Activated CD8-positive, alpha-beta T cell treated with anti-CD3 and anti-CD28 coated beads for 36 hours (primary cell): ENCODE measurements around the gene ZNF33B. TPM values are rescaled to one million over a fixed set of nuclear protein-coding genes. Genes with fewer than 3 reads are reported as not detected.

Experiments
- ATAC-seq: fragments of 200-7000 bp; cut with Tn5 transposase; one replicate; pipeline ENCODE4 v1.10.0; 2021; ENCODE audit warnings: mild to moderate bottlenecking, moderate library complexity
- CTCF ChIA-PET: fragments of 350-600 bp; sonication (Branson Sonifier 250); formaldehyde crosslinking; loops from one replicate; lab custom pipeline; 2021; ENCODE audit warnings: antibody characterized with exemption; lab: Charles Lee
- POLR2A ChIA-PET: fragments of 350-600 bp; sonication (Branson Sonifier 250); formaldehyde crosslinking; loops from one replicate; lab custom pipeline; 2021; ENCODE audit warnings: antibody characterized with exemption; lab: Charles Lee
- DNase-seq: peaks from one replicate; pipeline ENCODE4 v3.0.0-alpha.2; 2020
- H3K27ac Mint-ChIP-seq: one replicate; pipeline ENCODE4 v1.8.0; 2021; ENCODE audit warnings: mild to moderate bottlenecking, mixed read lengths
- H3K27me3 Mint-ChIP-seq: one replicate; pipeline ENCODE4 v1.8.0; 2021; ENCODE audit warnings: mixed read lengths
- H3K36me3 Mint-ChIP-seq: one replicate; pipeline ENCODE4 v1.8.0; 2021; ENCODE audit warnings: low read depth, mixed read lengths
- H3K4me1 Mint-ChIP-seq: one replicate; pipeline ENCODE4 v1.8.0; 2021; ENCODE audit warnings: low read depth, mixed read lengths
- H3K4me3 Mint-ChIP-seq: one replicate; pipeline ENCODE4 v1.8.0; 2021; ENCODE audit warnings: mild to moderate bottlenecking, moderate library complexity, mixed read lengths
- H3K9me3 Mint-ChIP-seq: one replicate; pipeline ENCODE4 v1.8.0; 2021; ENCODE audit warnings: mixed read lengths
- intact Hi-C: fragments of 100-400 bp; cut with micrococcal nuclease; formaldehyde crosslinking; loops from one replicate; pipeline ENCODE4 v1.10.0; 2022
- total RNA-seq, 2 experiments: library from RNA; stranded (reverse); gene quantifications; one replicate each; pipeline ENCODE4 v1.2.3, GENCODE V29; 2021
- TF ChIP-seq, protein P1 (sequence below): fragments of 200-600 bp; IDR thresholded peaks from one replicate; pipeline ENCODE4 v1.8.0; 2022; ENCODE audit warnings: antibody characterized with exemption, mild to moderate bottlenecking

The ZNF33B gene
- total RNA-seq, 2 experiments from 2014 or later, result 5.8 to 7.9 TPM

DNA sequence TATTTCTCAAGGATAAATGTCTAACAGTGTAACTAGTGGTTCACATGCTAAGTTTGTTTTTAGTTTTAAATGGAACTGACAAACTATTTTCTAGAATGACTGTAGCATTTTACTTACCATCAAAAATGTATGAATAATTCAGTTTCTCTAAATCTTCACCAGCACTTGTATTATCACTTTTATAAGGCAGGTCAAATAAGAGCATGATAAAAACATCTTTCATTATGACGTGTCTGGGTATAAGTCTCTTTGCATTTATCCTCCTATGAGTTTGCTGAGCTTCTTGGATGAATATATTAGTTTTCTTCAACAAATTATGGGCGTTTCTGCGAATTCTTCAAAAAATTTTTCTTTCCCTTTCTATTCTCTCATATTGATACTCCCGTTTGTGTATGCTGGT lies 19.9 kb downstream of the ZNF33B start:
- Mint-ChIP-seq H3K27ac (no peak overlapping the region), H3K27me3 (no peaks in the 10 kb centered on the region), H3K36me3 (peaks cover 61% of the 10 kb centered on the region), H3K4me3 (no peak overlapping the region), H3K9me3 (no peaks in the 10 kb centered on the region), H3K4me1 (peaks cover 8% of the 10 kb centered on the region)
- ChIA-PET CTCF (no interaction called here), POLR2A (no interaction called here)
- ATAC-seq, result no peak
- DNase-seq, result no peak
- intact Hi-C loops, result no loop called here
- TF ChIP-seq, protein P1, sequence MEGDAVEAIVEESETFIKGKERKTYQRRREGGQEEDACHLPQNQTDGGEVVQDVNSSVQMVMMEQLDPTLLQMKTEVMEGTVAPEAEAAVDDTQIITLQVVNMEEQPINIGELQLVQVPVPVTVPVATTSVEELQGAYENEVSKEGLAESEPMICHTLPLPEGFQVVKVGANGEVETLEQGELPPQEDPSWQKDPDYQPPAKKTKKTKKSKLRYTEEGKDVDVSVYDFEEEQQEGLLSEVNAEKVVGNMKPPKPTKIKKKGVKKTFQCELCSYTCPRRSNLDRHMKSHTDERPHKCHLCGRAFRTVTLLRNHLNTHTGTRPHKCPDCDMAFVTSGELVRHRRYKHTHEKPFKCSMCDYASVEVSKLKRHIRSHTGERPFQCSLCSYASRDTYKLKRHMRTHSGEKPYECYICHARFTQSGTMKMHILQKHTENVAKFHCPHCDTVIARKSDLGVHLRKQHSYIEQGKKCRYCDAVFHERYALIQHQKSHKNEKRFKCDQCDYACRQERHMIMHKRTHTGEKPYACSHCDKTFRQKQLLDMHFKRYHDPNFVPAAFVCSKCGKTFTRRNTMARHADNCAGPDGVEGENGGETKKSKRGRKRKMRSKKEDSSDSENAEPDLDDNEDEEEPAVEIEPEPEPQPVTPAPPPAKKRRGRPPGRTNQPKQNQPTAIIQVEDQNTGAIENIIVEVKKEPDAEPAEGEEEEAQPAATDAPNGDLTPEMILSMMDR, result no peak

DNA sequence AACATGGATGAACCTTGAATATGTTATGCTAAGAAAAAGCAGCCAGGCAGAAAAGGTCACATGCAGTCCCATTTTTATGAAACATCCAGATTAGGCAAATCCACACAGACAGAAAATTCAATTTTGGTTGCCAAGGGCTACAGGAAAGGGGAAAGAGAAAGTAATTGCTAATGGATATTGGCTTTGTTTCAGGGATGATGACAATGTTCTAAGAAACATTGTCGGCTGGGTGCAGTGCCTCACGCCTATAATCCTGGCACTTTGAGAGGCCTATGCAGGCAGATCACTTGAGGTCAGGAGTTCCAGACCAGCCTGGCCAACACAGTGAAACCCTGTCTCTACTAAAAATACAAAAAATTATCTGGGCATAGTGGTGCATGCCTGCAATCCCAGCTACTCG lies 23.0 kb downstream of the ZNF33B start:
- intact Hi-C loops, result no loop called here
- H3K4me3 Mint-ChIP-seq, result no peak overlapping the region
- TF ChIP-seq, protein P1, result no peak
- peaks cover 4% of the 10 kb centered on the region for H3K4me1 Mint-ChIP-seq
- H3K27ac Mint-ChIP-seq, result no peak overlapping the region
- ATAC-seq (no peak), DNase-seq (no peak)
- POLR2A ChIA-PET, result no interaction called here
- no peaks in the 10 kb centered on the region for H3K27me3 Mint-ChIP-seq
- CTCF ChIA-PET, result no interaction called here
- H3K9me3 Mint-ChIP-seq, result no peaks in the 10 kb centered on the region
- H3K36me3 Mint-ChIP-seq, result peaks cover 66% of the 10 kb centered on the region

DNA sequence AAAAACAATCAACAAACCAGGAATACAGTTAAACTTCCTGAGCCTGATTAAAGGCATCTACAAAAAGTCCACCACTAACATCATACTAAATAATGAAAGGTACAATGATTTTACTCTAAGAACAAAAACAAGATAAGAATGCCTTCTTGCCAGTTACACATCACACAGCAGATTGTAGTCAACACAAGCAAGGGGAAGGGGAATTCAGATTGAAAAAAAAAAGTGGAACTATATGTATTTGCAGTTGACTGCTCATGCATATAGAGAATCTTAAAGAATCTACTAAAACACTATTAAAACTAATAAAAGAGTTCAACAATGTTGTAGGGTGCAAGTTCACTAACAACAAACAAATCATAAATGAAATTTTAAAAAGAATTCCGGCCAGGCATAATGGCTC lies 28.5 kb downstream of the ZNF33B start:
- H3K27ac Mint-ChIP-seq, result no peak overlapping the region
- ChIA-PET CTCF (no interaction called here), POLR2A (no interaction called here)
- intact Hi-C loops, result no loop called here
- DNase-seq (no peak), ATAC-seq (no peak)
- H3K4me1 Mint-ChIP-seq, result peaks cover 5% of the 10 kb centered on the region
- H3K27me3 Mint-ChIP-seq, result no peaks in the 10 kb centered on the region
- H3K36me3 Mint-ChIP-seq, result peaks cover 69% of the 10 kb centered on the region
- TF ChIP-seq, protein P1, result no peak
- H3K9me3 Mint-ChIP-seq, result peaks cover 16% of the 10 kb centered on the region
- H3K4me3 Mint-ChIP-seq, result no peak overlapping the region

DNA sequence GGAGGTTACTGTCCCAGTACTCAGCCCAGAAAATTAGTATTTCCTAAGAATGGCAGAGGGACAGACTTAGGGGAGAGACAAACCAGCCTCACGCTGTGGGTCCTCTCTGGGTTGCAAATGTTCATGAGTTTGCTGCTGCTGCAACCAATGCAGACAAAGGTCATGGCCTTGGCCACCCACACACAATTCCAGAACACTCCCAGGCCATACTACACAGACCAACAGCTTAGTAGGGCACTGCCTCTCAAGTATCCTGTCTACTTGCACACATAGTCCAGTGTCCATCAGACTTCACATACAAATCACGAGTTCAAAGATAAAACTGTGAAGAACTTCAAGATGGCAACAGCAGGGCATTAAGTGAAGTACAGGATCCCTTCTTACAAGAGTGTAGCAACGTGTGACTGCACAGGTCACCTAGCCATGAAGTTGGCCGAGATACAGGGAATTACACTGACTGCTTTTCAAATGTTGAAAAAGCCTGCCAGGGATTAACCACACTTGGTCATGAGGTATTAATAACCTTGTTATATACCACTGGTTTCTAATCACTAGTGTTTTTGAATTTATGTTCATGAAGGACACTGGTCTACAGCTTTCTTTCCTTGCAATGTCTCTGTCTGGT lies 40.0 kb downstream of the ZNF33B start:
- no peaks in the 10 kb centered on the region for H3K4me1 Mint-ChIP-seq

DNA sequence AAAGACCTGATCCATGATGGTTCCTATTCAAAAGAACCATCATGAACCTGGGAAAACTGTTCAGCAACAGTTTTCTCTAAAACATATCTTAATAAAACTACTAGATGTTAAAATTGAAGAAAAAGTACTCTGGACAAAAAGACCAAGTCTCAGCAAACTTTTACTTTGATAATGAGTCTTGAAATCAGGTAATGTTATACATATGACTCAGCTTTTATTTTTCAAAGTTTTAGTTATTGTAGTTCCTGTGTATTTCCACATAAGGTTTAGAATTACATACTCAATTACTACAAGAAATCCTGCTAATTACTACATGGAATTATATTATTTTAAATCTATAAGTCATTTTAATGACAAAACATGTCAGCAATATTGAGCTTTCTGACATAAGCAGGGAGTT lies 42.2 kb downstream of the ZNF33B start:
- Mint-ChIP-seq H3K4me1 (no peaks in the 10 kb centered on the region), H3K27me3 (no peaks in the 10 kb centered on the region), H3K4me3 (no peak overlapping the region), H3K27ac (no peak overlapping the region), H3K36me3 (peaks cover 80% of the 10 kb centered on the region), H3K9me3 (peaks cover 63% of the 10 kb centered on the region)
- ATAC-seq, result no peak
- TF ChIP-seq, protein P1, result no peak
- intact Hi-C loops, result no loop called here
- CTCF ChIA-PET, result no interaction called here
- POLR2A ChIA-PET, result no interaction called here
- DNase-seq, result no peak

More for the DNA sequence above, 40.0 kb downstream of the ZNF33B start:
- DNase-seq, result no peak
- no peak for ATAC-seq
- ChIA-PET CTCF (no interaction called here), POLR2A (no interaction called here)
- Mint-ChIP-seq H3K36me3 (peaks cover 81% of the 10 kb centered on the region), H3K27ac (no peak overlapping the region), H3K4me3 (no peak overlapping the region), H3K27me3 (no peaks in the 10 kb centered on the region), H3K9me3 (peaks cover 49% of the 10 kb centered on the region)
- TF ChIP-seq, protein P1, result no peak
- intact Hi-C loops, result no loop called here
